IMR-90 (cell line): ENCODE data around the gene TRIO. TPM values are rescaled to one million over a fixed set of nuclear protein-coding genes. Genes with fewer than 3 reads are reported as not detected.

Experiments used
- ATAC-seq: fragments of 200-7000 bp; cut with Tn5 transposase; 2 replicates; pipeline ENCODE4 v1.9.1; 2020; ENCODE audit warnings: low read depth, mild to moderate bottlenecking, moderate library complexity
- BruUV-seq: library from RNA; stranded (reverse); fragments of 400-500 nt; replicated peaks from 2 replicates; lab custom pipeline; 2021; lab: Mats Ljungman, UMichigan
- CTCF ChIA-PET: fragments of 300-600 bp; formaldehyde crosslinking; extraction: SDS; loops from one replicate; lab custom pipeline; 2021; ENCODE audit warnings: antibody characterized with exemption; lab: Yijun Ruan, JAX
- POLR2A ChIA-PET: fragments of 300-600 bp; sonication (Branson Sonifier 250); formaldehyde crosslinking; loops from one replicate; lab custom pipeline; 2022; ENCODE audit warnings: antibody characterized with exemption; ENCODE audit not compliant: unreplicated experiment; lab: Charles Lee
- DNase-seq: peaks from one replicate; pipeline ENCODE4 v3.0.0; 2013
- H2AFZ ChIP-seq: replicated peaks from 2 replicates; pipeline ENCODE3; 2013; ENCODE audit warnings: low read length, mild to moderate bottlenecking; ENCODE audit not compliant: poor library complexity
- H2AK5ac ChIP-seq: 2 replicates; pipeline ENCODE4 v1.6.1; 2013; ENCODE audit warnings: low read depth, low read length, inconsistent platforms
- H2AK9ac ChIP-seq: replicated peaks from 2 replicates; pipeline ENCODE3; 2013; ENCODE audit warnings: mild to moderate bottlenecking, low read depth, low read length, moderate library complexity; ENCODE audit not compliant: poor library complexity
- H2BK120ac ChIP-seq: 2 replicates; pipeline ENCODE4 v1.6.1; 2013; ENCODE audit warnings: low read depth, low read length, inconsistent platforms
- H2BK15ac ChIP-seq: 3 replicates; pipeline ENCODE4 v1.6.1; 2013; ENCODE audit warnings: low read depth, low read length, inconsistent platforms
- H2BK20ac ChIP-seq: 2 replicates; pipeline ENCODE4 v1.6.1; 2013; ENCODE audit warnings: low read depth, mild to moderate bottlenecking, inconsistent platforms, low read length, moderate library complexity
- H2BK5ac ChIP-seq: 2 replicates; pipeline ENCODE4 v1.6.1; 2013; ENCODE audit warnings: mild to moderate bottlenecking, low read depth, low read length, inconsistent platforms; ENCODE audit not compliant: poor library complexity, severe bottlenecking
- H3K14ac ChIP-seq: replicated peaks from 2 replicates; pipeline ENCODE4 v1.6.1; 2013; ENCODE audit warnings: low read depth, low read length, inconsistent platforms
- H3K18ac ChIP-seq: 2 replicates; pipeline ENCODE4 v1.6.1; 2013; ENCODE audit warnings: low read depth, low read length, control low read depth
- H3K23ac ChIP-seq: 2 replicates; pipeline ENCODE4 v1.6.1; 2013; ENCODE audit warnings: low read depth, low read length, inconsistent platforms
- H3K27ac ChIP-seq: 2 replicates; pipeline ENCODE4 v1.5.1; 2013; ENCODE audit warnings: mild to moderate bottlenecking, control low read depth, low read length; ENCODE audit not compliant: insufficient read depth
- H3K27me3 ChIP-seq: 2 replicates; pipeline ENCODE4 v1.6.1; 2013; ENCODE audit warnings: low read length; ENCODE audit not compliant: control insufficient read depth, insufficient read depth
- H3K36me3 ChIP-seq: 2 replicates; pipeline ENCODE4 v1.6.1; 2013; ENCODE audit warnings: low read length, mixed read lengths; ENCODE audit not compliant: control insufficient read depth, insufficient read depth
- H3K4ac ChIP-seq: 2 replicates; pipeline ENCODE4 v1.6.1; 2013; ENCODE audit warnings: low read depth, low read length, inconsistent platforms
- H3K4me1 ChIP-seq: 2 replicates; pipeline ENCODE4 v1.6.1; 2013; ENCODE audit warnings: low read length, mixed read lengths; ENCODE audit not compliant: control insufficient read depth, insufficient read depth
- H3K4me2 ChIP-seq: 2 replicates; pipeline ENCODE4 v1.6.1; 2013; ENCODE audit warnings: low read depth, mild to moderate bottlenecking, control low read depth, low read length, moderate library complexity
- H3K4me3 ChIP-seq: 2 replicates; pipeline ENCODE4 v1.5.1; 2013; ENCODE audit warnings: low read depth, mild to moderate bottlenecking, control low read depth, low read length, moderate library complexity; ENCODE audit not compliant: insufficient read depth
- H3K56ac ChIP-seq: 2 replicates; pipeline ENCODE4 v1.6.1; 2013; ENCODE audit warnings: low read length, inconsistent platforms; ENCODE audit not compliant: insufficient read depth; ENCODE audit errors: extremely low read depth
- H3K79me1 ChIP-seq, 2 experiments: 2 replicates each; pipeline ENCODE4 v1.6.1; 2013; ENCODE audit warnings: low read length in 2 of 2, inconsistent platforms in 1 of 2, low read depth in 1 of 2
- H3K9ac ChIP-seq: 2 replicates; pipeline ENCODE4 v1.6.1; 2013; ENCODE audit warnings: low read depth, low read length, control low read depth
- H3K9me1 ChIP-seq: 2 replicates; pipeline ENCODE4 v1.6.1; 2013; ENCODE audit warnings: low read length, inconsistent platforms; ENCODE audit not compliant: insufficient read depth
- H3K9me3 ChIP-seq: 2 replicates; pipeline ENCODE4 v1.6.1; 2013; ENCODE audit warnings: low read length; ENCODE audit not compliant: control insufficient read depth, insufficient read depth
- H4K20me1 ChIP-seq: 2 replicates; pipeline ENCODE4 v1.6.1; 2013; ENCODE audit warnings: low read length, inconsistent platforms; ENCODE audit not compliant: insufficient read depth
- H4K5ac ChIP-seq: 2 replicates; pipeline ENCODE4 v1.6.1; 2013; ENCODE audit warnings: mild to moderate bottlenecking, low read depth, low read length, control low read depth
- H4K8ac ChIP-seq, 2 experiments: 2 replicates each; pipeline ENCODE4 v1.6.1; 2013; ENCODE audit warnings: low read depth in 2 of 2, low read length in 2 of 2, control low read depth in 1 of 2, inconsistent platforms in 1 of 2
- H4K91ac ChIP-seq: 2 replicates; pipeline ENCODE4 v1.6.1; 2013; ENCODE audit warnings: low read depth, low read length, inconsistent platforms; ENCODE audit not compliant: insufficient read depth
- BHLHE40 ChIP-seq: fragments of 150-350 bp; IDR thresholded peaks from 2 replicates; pipeline ENCODE4 v1.6.1; 2016; ENCODE audit warnings: mild to moderate bottlenecking, low read depth, low read length
- CEBPB ChIP-seq: IDR thresholded peaks from 2 replicates; pipeline ENCODE4 v1.6.1; 2012; ENCODE audit warnings: low read depth, low read length, improper control_type of control experiment
- ELK1 ChIP-seq: fragments of 150-350 bp; IDR thresholded peaks from 2 replicates; pipeline ENCODE4 v1.6.1; 2016; ENCODE audit warnings: low read depth, mild to moderate bottlenecking, low read length, moderate library complexity, borderline replicate concordance
- FOS ChIP-seq: fragments of 150-350 bp; IDR thresholded peaks from 2 replicates; pipeline ENCODE4 v1.6.1; 2016; ENCODE audit warnings: low read depth, low read length
- MAZ ChIP-seq: IDR thresholded peaks from 2 replicates; pipeline ENCODE4 v1.6.1; 2012; ENCODE audit warnings: low read depth, mild to moderate bottlenecking, low read length, improper control_type of control experiment, moderate library complexity, borderline replicate concordance
- MXI1 ChIP-seq: IDR thresholded peaks from 2 replicates; pipeline ENCODE4 v1.6.1; 2012; ENCODE audit warnings: low read depth, mild to moderate bottlenecking, low read length, moderate library complexity, borderline replicate concordance
- POLR2A ChIP-seq: IDR thresholded peaks from 2 replicates; pipeline ENCODE4 v1.6.1; 2012; ENCODE audit warnings: mild to moderate bottlenecking, low read depth, low read length
- RAD21 ChIP-seq: IDR thresholded peaks from 2 replicates; pipeline ENCODE4 v1.6.1; 2012; ENCODE audit warnings: low read length, improper control_type of control experiment
- RCOR1 ChIP-seq: IDR thresholded peaks from 2 replicates; pipeline ENCODE4 v1.6.1; 2012; ENCODE audit warnings: mild to moderate bottlenecking, low read length, improper control_type of control experiment; ENCODE audit not compliant: insufficient replicate concordance
- RFX5 ChIP-seq: IDR thresholded peaks from 2 replicates; pipeline ENCODE4 v1.8.0; 2012; ENCODE audit warnings: low read depth, mild to moderate bottlenecking, low read length, moderate library complexity
- SMC3 ChIP-seq: fragments of 150-350 bp; IDR thresholded peaks from 2 replicates; pipeline ENCODE4 v1.6.1; 2016; ENCODE audit warnings: low read depth, mild to moderate bottlenecking, antibody characterized with exemption, low read length, moderate library complexity
- USF2 ChIP-seq: fragments of 150-350 bp; IDR thresholded peaks from 2 replicates; pipeline ENCODE4 v1.6.1; 2017; ENCODE audit warnings: mild to moderate bottlenecking, antibody characterized with exemption, low read length, low read depth
- WGBS, 2 experiments: methylation state at CpG; one replicate each; pipeline versions ENCODE4 v1.1.5 to v1.1.7; 2013; ENCODE audit warnings: missing lambda C conversion rate in 2 of 2; ENCODE audit not compliant: insufficient read length in 1 of 2; ENCODE audit errors: extremely low coverage in 2 of 2; 5-methylcytosine and 5-hydroxymethylcytosine counted together
- dilution Hi-C: fragments of 300-500 bp; cut with HindIII; formaldehyde crosslinking; loops from one replicate; pipeline ENCODE4 v1.14.3; 2018; ENCODE audit warnings: low sequenced_read_pairs; ENCODE audit not compliant: unreplicated experiment
- in situ Hi-C: fragments of 300-500 bp; cut with MboI; formaldehyde crosslinking; loops from 3 replicates; pipeline ENCODE4 v1.14.3; 2019; ENCODE audit warnings: low sequenced_read_pairs, inconsistent platforms, mixed read lengths
- intact Hi-C: fragments of 100-400 bp; cut with micrococcal nuclease; formaldehyde crosslinking; loops from 2 replicates; pipeline ENCODE4 v1.10.0; 2022
- polyA plus RNA-seq, 3 experiments: library from polyadenylated mRNA; depleted of rRNA; stranded (reverse); fragments of >200 nt; gene quantifications; 2 replicates each; pipeline ENCODE4 v1.2.3, GENCODE V29; 2012; ENCODE audit warnings: low replicate concordance in 1 of 3
- total RNA-seq: library from RNA; depleted of rRNA; stranded (reverse); fragments of >200 nt; gene quantifications from 2 replicates; pipeline ENCODE4 v1.2.3, GENCODE V29; 2012

TRIO gene
- total and polyA plus RNA-seq, 2 of the 4 experiments (the other 2 are of a cell fraction) = 206 to 522 TPM

GRCh38 chr5:14455814-14456321 lies 312.7 kb downstream of the TRIO start:
- DNase-seq (no peak), ATAC-seq (no peak)
- dilution Hi-C loops (no loop called here), intact Hi-C loops (no loop called here), in situ Hi-C loops (no loop called here)
- Histone ChIP-seq H3K36me3 (peaks cover 55% of the 10 kb centered on the region), H2AFZ (no peak overlapping the region), H3K4me1 (peaks cover 22% of the 10 kb centered on the region), H3K9ac (no peak overlapping the region), H3K9me1 (peaks cover 37% of the 10 kb centered on the region), H3K27ac (no peak overlapping the region), H4K91ac (no peak overlapping the region), H3K23ac (no peak overlapping the region), H2BK20ac (no peak overlapping the region), H2BK120ac (no peak overlapping the region), H3K9me3 (no peaks in the 10 kb centered on the region), H2AK9ac (no peak overlapping the region), H4K8ac (no peak overlapping the region), H3K79me1 (peaks cover 39 to 83% of the 10 kb centered on the region in 2 experiments), H3K4ac (no peak overlapping the region), H3K4me2 (no peak overlapping the region), H4K20me1 (peaks cover 90% of the 10 kb centered on the region), H2AK5ac (no peak overlapping the region), H3K56ac (no peak overlapping the region), H4K5ac (no peak overlapping the region), H2BK15ac (no peak overlapping the region), H3K18ac (no peak overlapping the region), H2BK5ac (no peak overlapping the region), H3K14ac (no peak overlapping the region), H3K4me3 (no peak overlapping the region), H3K27me3 (no peaks in the 10 kb centered on the region)
- BruUV-seq = no TSS peak
- WGBS, 2 experiments = 95% methylated on average over 12 of the region's 26 CpGs; no CpG with 5 or more reads in 1 of the 2 experiments
- ChIA-PET CTCF (interaction anchor here (0.7 kb wide), 1 partner anchor 193 kb away, joined by 3 read pairs; no protein-coding TSS in a partner anchor), POLR2A (no interaction called here)
- TF ChIP-seq MAZ (no peak), CEBPB (no peak), BHLHE40 (no peak), SMC3 (no peak), ELK1 (no peak), RCOR1 (no peak), MXI1 (no peak), RFX5 (no peak), USF2 (no peak), RAD21 (no peak), FOS (no peak), POLR2A (no peak)
